HG02938 (cell line): Measurements from ENCODE around the gene SLC19A2.

Experiments
- ATAC-seq: cut with Tn5 transposase; IDR thresholded peaks from one replicate; pipeline ENCODE4 v1.9.1; 2021; ENCODE audit warnings: mild to moderate bottlenecking, moderate library complexity; ENCODE audit not compliant: unreplicated experiment

The SLC19A2 gene

GRCh38 chr1:169478094-169478672 lies 7.6 kb downstream of the SLC19A2 start:
- no peak for ATAC-seq

GRCh38 chr1:169475806-169476387 lies 9.8 kb downstream of the SLC19A2 start:
- no peak for ATAC-seq

- no peak for ATAC-seq
These were observed 11.3 kb downstream of the SLC19A2 start for GRCh38 chr1:169474302-169474995.

GRCh38 chr1:169473347-169473746 lies 12.4 kb downstream of the SLC19A2 start:
- ATAC-seq = no peak

- ATAC-seq = no peak
These were observed 13.0 kb downstream of the SLC19A2 start for GRCh38 chr1:169472738-169473137.

- ATAC-seq = no peak
These were observed 16.8 kb downstream of the SLC19A2 start for GRCh38 chr1:169468982-169469381.

- ATAC-seq = no peak
These were observed 19.2 kb downstream of the SLC19A2 start for GRCh38 chr1:169466259-169467230.

GRCh38 chr1:169465281-169465680 lies 20.5 kb downstream of the SLC19A2 start:
- ATAC-seq = no peak

- ATAC-seq = no peak
These were observed 23.4 kb downstream of the SLC19A2 start for GRCh38 chr1:169462385-169462784.

- no peak for ATAC-seq
These were observed 24.2 kb downstream of the SLC19A2 start for GRCh38 chr1:169461390-169462000.

- no peak for ATAC-seq
These were observed 25.4 kb downstream of the SLC19A2 start for GRCh38 chr1:169460191-169460833.

- no peak for ATAC-seq
These were observed 28.3 kb downstream of the SLC19A2 start for GRCh38 chr1:169457443-169457842.

GRCh38 chr1:169456029-169456428 lies 29.7 kb downstream of the SLC19A2 start:
- ATAC-seq = no peak

- no peak for ATAC-seq
These were observed 32.8 kb downstream of the SLC19A2 start for GRCh38 chr1:169452921-169453320.

GRCh38 chr1:169451218-169451824 lies 34.4 kb downstream of the SLC19A2 start:
- no peak for ATAC-seq

GRCh38 chr1:169443923-169444322 lies 41.8 kb downstream of the SLC19A2 start:
- ATAC-seq = no peak

GRCh38 chr1:169427081-169427641 lies 58.6 kb downstream of the SLC19A2 start, which contains the start of gene CCDC181:
TSS of gene CCDC181 (minus strand) at chr1:169427474. CDS start at chr1:169424927, 2,547 bp downstream.
- ATAC-seq = peak; percentile 67

GRCh38 chr1:169426174-169426705 lies 59.5 kb downstream of the SLC19A2 start:
- no peak for ATAC-seq

- ATAC-seq = no peak
These were observed 64.4 kb downstream of the SLC19A2 start for GRCh38 chr1:169421309-169421708.
